Measurements from ENCODE around the gene GPC6. TPM values are rescaled to one million over a fixed set of nuclear protein-coding genes. Genes with fewer than 3 reads are reported as not detected.

The GPC6 gene
- total RNA-seq, 1 experiment from 2014 or later = 0.22 TPM

DNA sequence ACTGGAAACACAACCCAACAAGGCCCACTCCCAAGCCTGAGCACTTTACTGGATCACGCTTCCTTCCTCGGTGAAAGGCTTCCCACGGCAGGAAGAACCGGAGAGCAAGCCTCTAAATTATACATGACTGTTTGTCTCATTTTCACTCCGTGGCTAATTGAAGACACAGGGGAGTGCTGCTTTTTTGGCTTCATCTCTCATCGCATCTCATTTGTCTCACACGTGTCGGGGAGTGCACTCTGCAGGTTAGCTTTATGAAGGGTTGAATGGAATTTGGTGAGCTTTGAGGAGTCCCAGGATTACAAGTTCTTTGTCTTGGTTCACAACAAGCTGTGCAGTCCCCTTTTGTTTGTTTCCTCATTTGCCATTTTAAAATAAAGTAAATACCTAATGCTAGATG is 544.6 kb downstream of the GPC6 start:
- no peaks in the 10 kb centered on the region for H3K79me2 ChIP-seq (ENCODE audit: insufficient read depth, low read length)
- H3K36me3 ChIP-seq (ENCODE audit: control insufficient read depth in 1 of 2, insufficient read depth in 2 of 2, low read length in 2 of 2) = no peaks in the 10 kb centered on the region
- BruUV-seq (replicated peaks) = no TSS peak
- no peak overlapping the region for H3K4me2 ChIP-seq (ENCODE audit: low read length)
- no peak overlapping the region for H3K4me3 ChIP-seq (replicated peaks in 1 of 2; ENCODE audit: low read depth in 1 of 2, low read length in 2 of 2)
- H3K9me3 ChIP-seq (ENCODE audit: control insufficient read depth in 1 of 2, insufficient read depth in 1 of 2, low read depth in 1 of 2, low read length in 2 of 2) = peaks cover 13 to 25% of the 10 kb centered on the region in 2 experiments; a peak in 2 of 4 replicates
- POLR2A ChIA-PET = no interaction called here
- no peaks in the 10 kb centered on the region for H4K20me1 ChIP-seq (ENCODE audit: insufficient read depth)
- CTCF ChIA-PET = no interaction called here
- DNase-seq (ENCODE audit: low read depth, low spot score) (no peak), ATAC-seq (no peak)
- RAD21 ChIA-PET (ENCODE audit: low non-redundant PET in 1 of 2, low total read pairs in 2 of 2, uncharacterized antibody in 2 of 2, unreplicated experiment in 2 of 2) = no interaction called here
- no peak overlapping the region for H2AFZ ChIP-seq (ENCODE audit: low read depth, low read length, poor library complexity, severe bottlenecking)
- no peak overlapping the region for H3K27ac ChIP-seq (ENCODE audit: low read depth, low read length)
- no peaks in the 10 kb centered on the region for H3K27me3 ChIP-seq (ENCODE audit: insufficient read depth, low read length)
- H3K9ac ChIP-seq (ENCODE audit: low read length) = no peak overlapping the region
- TF ChIP-seq YY1 (IDR thresholded peaks at IDR 0.05; ENCODE audit: extremely low read depth, insufficient replicate concordance, low read depth, low read length) (no peak), SRF (IDR thresholded peaks at IDR 0.05; ENCODE audit: low read depth) (no peak), POLR2A (IDR thresholded peaks at IDR 0.05; ENCODE audit: borderline replicate concordance, extremely low read depth, insufficient read depth, insufficient read length) (no peak), SP1 (IDR thresholded peaks at IDR 0.05; ENCODE audit: low read depth) (no peak), EZH2phosphoT487 (IDR thresholded peaks at IDR 0.05; ENCODE audit: borderline replicate concordance) (no peak), ZFX (IDR thresholded peaks at IDR 0.05) (no peak), EGR1 (IDR thresholded peaks at IDR 0.05; ENCODE audit: low read depth) (no peak), ZNF274 (IDR thresholded peaks at IDR 0.05; ENCODE audit: low read depth, low read length) (no peak), JUND (IDR thresholded peaks at IDR 0.05) (no peak)
- TF ChIP-seq, protein P1, sequence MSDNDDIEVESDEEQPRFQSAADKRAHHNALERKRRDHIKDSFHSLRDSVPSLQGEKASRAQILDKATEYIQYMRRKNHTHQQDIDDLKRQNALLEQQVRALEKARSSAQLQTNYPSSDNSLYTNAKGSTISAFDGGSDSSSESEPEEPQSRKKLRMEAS (IDR thresholded peaks at IDR 0.05) = no peak
- TF ChIP-seq, protein P2, sequence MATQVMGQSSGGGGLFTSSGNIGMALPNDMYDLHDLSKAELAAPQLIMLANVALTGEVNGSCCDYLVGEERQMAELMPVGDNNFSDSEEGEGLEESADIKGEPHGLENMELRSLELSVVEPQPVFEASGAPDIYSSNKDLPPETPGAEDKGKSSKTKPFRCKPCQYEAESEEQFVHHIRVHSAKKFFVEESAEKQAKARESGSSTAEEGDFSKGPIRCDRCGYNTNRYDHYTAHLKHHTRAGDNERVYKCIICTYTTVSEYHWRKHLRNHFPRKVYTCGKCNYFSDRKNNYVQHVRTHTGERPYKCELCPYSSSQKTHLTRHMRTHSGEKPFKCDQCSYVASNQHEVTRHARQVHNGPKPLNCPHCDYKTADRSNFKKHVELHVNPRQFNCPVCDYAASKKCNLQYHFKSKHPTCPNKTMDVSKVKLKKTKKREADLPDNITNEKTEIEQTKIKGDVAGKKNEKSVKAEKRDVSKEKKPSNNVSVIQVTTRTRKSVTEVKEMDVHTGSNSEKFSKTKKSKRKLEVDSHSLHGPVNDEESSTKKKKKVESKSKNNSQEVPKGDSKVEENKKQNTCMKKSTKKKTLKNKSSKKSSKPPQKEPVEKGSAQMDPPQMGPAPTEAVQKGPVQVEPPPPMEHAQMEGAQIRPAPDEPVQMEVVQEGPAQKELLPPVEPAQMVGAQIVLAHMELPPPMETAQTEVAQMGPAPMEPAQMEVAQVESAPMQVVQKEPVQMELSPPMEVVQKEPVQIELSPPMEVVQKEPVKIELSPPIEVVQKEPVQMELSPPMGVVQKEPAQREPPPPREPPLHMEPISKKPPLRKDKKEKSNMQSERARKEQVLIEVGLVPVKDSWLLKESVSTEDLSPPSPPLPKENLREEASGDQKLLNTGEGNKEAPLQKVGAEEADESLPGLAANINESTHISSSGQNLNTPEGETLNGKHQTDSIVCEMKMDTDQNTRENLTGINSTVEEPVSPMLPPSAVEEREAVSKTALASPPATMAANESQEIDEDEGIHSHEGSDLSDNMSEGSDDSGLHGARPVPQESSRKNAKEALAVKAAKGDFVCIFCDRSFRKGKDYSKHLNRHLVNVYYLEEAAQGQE (IDR thresholded peaks at IDR 0.05; ENCODE audit: low read depth) = no peak
- TF ChIP-seq, protein P3, sequence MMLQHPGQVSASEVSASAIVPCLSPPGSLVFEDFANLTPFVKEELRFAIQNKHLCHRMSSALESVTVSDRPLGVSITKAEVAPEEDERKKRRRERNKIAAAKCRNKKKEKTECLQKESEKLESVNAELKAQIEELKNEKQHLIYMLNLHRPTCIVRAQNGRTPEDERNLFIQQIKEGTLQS (IDR thresholded peaks at IDR 0.05) = no peak
- no peaks in the 10 kb centered on the region for H3K4me1 ChIP-seq (ENCODE audit: control insufficient read depth in 1 of 2, insufficient read depth in 2 of 2, low read length in 2 of 2)
- intact Hi-C loops (cut with micrococcal nuclease) = no loop called here
- no peaks in the 10 kb centered on the region for H3K9me2 ChIP-seq (ENCODE audit: insufficient read depth)
